ENCODE data around the gene FAM118B. TPM values are rescaled to one million over a fixed set of nuclear protein-coding genes. Genes with fewer than 3 reads are reported as not detected.

Gene FAM118B
- 14.6 and 14.9 TPM in 2 replicates for total RNA-seq

DNA sequence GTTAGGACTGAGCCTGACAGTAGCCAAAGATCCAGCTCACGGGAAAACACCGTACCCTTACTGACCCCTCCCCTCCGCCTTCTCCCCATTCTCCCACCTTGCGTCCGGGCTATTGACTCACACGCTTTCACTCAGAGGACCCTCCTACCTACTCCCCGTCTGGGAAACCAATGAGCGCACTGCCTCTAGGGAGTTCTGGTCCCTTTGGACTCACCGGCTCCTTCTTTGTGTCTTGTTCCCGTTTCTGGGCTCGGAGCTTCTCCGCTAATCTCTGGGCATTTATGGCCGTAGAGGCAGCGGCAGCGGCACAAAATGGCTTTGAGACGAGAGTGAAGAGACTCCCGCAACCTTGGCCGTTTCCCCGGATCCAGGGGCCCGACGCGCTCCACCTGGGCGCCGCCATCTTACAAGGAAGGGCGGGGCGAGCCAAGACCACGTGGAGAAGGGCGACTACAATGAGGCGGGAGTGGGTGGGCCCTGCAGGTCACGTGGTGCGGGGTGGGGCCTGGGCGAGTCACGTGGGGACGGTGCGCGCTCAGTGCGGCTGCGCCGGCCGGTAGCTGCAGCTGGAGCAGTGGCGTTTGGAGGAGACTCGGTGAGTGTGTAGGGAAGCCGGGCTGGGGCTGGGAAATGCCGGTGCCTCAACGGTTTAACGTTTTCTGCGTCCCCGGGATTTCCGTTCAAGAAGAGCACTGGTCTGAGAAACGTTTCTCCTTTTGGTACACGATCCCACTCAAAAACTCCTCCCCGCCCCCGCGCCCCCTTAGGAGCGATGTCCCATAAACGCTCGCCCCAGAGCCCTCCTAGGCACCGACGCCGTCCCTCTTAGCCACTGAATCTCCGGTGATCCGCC, at the start of gene FAM118B, which contains the start of gene RPUSD4:
TSS of gene FAM118B (plus strand) at position 547 of the 853 bp plus-strand sequence. CDS start 23,220 bp downstream, outside the sequence.
TSS of gene RPUSD4 (minus strand) at position 415 of the 853 bp plus-strand sequence. CDS start at position 403, 12 bp downstream.

GRCh38 chr11:126268708-126269579, 57.4 kb downstream of the FAM118B start, which contains the start of the genes FOXRED1 and SRPRA:
Gene FOXRED1 (plus strand): TSS chr11:126269154. CDS start chr11:126269207, 53 bp downstream.
Gene SRPRA (minus strand): TSS chr11:126268895. CDS start chr11:126268804, 91 bp downstream.

DNA sequence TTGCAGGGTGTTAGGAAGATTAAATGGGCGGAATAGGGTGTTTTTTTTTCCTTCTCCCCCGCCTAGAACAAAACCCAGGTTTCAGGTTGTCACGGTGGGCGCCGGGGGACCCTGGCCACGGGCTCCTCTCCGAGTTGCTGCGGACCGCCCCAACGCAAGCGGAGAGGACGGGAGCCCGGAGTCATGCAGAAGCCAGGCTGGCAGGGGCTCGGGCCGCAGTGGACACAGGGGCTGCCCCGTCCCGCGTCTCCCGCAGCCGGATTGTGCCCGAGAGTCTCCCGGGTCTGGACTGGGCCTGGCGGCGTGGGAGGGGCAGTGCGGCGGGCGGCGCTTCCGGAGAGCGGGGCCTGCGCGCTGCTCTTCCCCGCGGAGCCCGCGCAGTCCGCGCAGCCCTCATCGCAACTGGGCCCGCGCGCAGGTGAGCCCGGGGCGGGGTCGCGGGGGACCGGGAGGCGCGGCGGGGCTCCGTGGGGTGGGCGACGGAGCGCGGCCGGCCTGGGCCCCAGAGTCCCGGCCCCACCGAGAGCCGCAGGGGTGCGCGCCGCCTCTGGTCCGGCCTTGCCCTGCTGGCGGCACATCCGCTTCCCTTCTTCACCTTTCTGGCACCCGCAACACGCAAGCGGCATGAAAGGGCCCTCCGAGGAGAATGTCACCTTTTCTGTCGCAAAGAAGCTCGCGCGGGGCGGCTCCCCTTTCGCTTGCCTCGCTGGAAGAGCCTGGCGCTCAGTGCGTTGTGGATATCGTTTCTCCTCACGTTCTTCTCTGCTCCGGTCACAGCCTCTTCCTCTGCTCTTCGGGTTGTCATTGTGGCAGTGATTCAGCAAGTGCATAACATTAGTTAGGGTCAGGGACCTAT, 71.4 kb downstream of the FAM118B start, which contains the start of gene TIRAP:
TSS of gene TIRAP (plus strand) at position 358 of the 856 bp plus-strand sequence. CDS start 7,802 bp downstream, outside the sequence.

GRCh38 chr11:126303623-126304456, 92.3 kb downstream of the FAM118B start, which contains the start of gene DCPS:
Gene DCPS (plus strand): TSS chr11:126304060. CDS start chr11:126304081, 21 bp downstream.

Other genes with a start within 250 kb of the FAM118B start
- 31.1 and 55.9 TPM in 2 replicates for gene CDON, start 148.9 kb upstream of the FAM118B start, total RNA-seq
- 22.5 and 31.6 TPM in 2 replicates for gene RPUSD4, start 132 bp upstream of the FAM118B start, total RNA-seq
- gene SRPRA, start 57.1 kb downstream of the FAM118B start, total RNA-seq = 114 and 129 TPM in 2 replicates
- gene FOXRED1, start 57.4 kb downstream of the FAM118B start, total RNA-seq = 10.1 and 13.2 TPM in 2 replicates
- 4.5 and 6.3 TPM in 2 replicates for gene TIRAP, start 71.3 kb downstream of the FAM118B start, total RNA-seq
- gene DCPS, start 92.3 kb downstream of the FAM118B start, total RNA-seq = 7.9 and 10.5 TPM in 2 replicates
- gene ST3GAL4, start 143.9 kb downstream of the FAM118B start, total RNA-seq = 35.0 and 35.1 TPM in 2 replicates